DND-41 (cell line): ENCODE results near the gene DCTN2.

ENCODE experiments used
- CTCF ChIP-seq: IDR thresholded peaks from 2 replicates; pipeline ENCODE4 v1.5.1; 2012; ENCODE audit warnings: borderline replicate concordance, low read length, moderate library complexity, mild to moderate bottlenecking; ENCODE audit not compliant: poor library complexity, severe bottlenecking; ENCODE audit errors: extremely low read depth
- EZH2 ChIP-seq: IDR thresholded peaks from 3 replicates; pipeline ENCODE4 v1.6.1; 2012; ENCODE audit warnings: borderline replicate concordance, low read depth, mild to moderate bottlenecking, moderate library complexity, low read length, inconsistent platforms; ENCODE audit not compliant: severe bottlenecking

DNA sequence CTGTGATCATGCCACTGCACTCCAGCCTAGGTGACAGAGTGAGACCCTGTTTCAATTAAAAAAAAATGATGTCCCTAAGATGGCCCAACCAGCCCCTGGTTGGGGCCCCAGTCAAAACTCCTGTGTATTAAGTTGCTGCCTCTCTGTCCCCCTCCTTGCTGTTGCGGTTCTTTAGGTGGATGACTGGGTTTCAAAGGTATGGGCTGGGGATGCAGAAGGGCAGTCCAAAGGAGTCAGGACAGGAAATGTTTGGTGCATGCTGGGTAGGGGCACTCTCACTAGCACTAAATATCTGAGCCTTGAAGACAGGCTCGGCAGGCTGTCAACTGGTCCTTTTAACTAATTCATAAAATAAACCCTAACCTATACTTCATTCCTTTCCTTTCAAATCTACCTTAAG lies 32.0 kb upstream of the DCTN2 start:
- TF ChIP-seq CTCF (no peak), EZH2 (no peak)
